BLaER1 (cell line): ENCODE measurements around the gene PLP2.

Experiments used
- H3K27ac ChIP-seq: shearing (Covaris generic); formaldehyde crosslinking; 2 replicates; pipeline ENCODE4 v1.8.1; 2022
- H3K27me3 ChIP-seq: shearing (Covaris generic); formaldehyde crosslinking; 2 replicates; pipeline ENCODE4 v1.8.1; 2022
- H3K36me3 ChIP-seq: shearing (Covaris generic); formaldehyde crosslinking; 2 replicates; pipeline ENCODE4 v1.8.1; 2022
- H3K4me1 ChIP-seq: shearing (Covaris generic); formaldehyde crosslinking; 2 replicates; pipeline ENCODE4 v1.8.1; 2022
- H3K4me2 ChIP-seq: shearing (Covaris generic); formaldehyde crosslinking; 2 replicates; pipeline ENCODE4 v1.8.1; 2022
- H3K4me3 ChIP-seq: shearing (Covaris generic); formaldehyde crosslinking; 2 replicates; pipeline ENCODE4 v1.8.1; 2022
- H3K9ac ChIP-seq: shearing (Covaris generic); formaldehyde crosslinking; 2 replicates; pipeline ENCODE4 v1.8.1; 2022
- H3K9me3 ChIP-seq: shearing (Covaris generic); formaldehyde crosslinking; 2 replicates; pipeline ENCODE4 v1.8.1; 2022
- H4K20me1 ChIP-seq: shearing (Covaris generic); formaldehyde crosslinking; 2 replicates; pipeline ENCODE4 v1.8.1; 2022
- Cebpa-rat ChIP-seq: shearing (Covaris generic); IDR thresholded peaks from 2 replicates; pipeline ENCODE4 v1.8.1; 2022

The PLP2 gene

GRCh38 chrX:49184294-49185281 is 12.9 kb downstream of the PLP2 start:
- Histone ChIP-seq H4K20me1 (peaks cover 15% of the 10 kb centered on the region; the same call in 1 of the 2 replicates), H3K9me3 (peaks cover 7% of the 10 kb centered on the region), H3K27me3 (no peaks in the 10 kb centered on the region), H3K4me1 (peaks cover 20% of the 10 kb centered on the region), H3K27ac (peak overlapping the region; percentile 60), H3K9ac (peak overlapping the region; percentile 83), H3K4me3 (peak overlapping the region; percentile 81), H3K4me2 (peak overlapping the region; percentile 87), H3K36me3 (peaks cover 33% of the 10 kb centered on the region)
- TF ChIP-seq Cebpa-rat, result no peak

- Histone ChIP-seq H3K4me2 (peak within 1 kb of the TSS; percentile 87), H4K20me1 (peaks cover 15% of the 10 kb centered on the region; the same call in 1 of the 2 replicates), H3K4me3 (peak within 1 kb of the TSS; percentile 81), H3K36me3 (peaks cover 19% of the 10 kb centered on the region), H3K27ac (peak within 1 kb of the TSS; percentile 76), H3K27me3 (no peaks in the 10 kb centered on the region), H3K9me3 (peaks cover 7% of the 10 kb centered on the region), H3K9ac (peak within 1 kb of the TSS; percentile 83), H3K4me1 (peaks cover 28% of the 10 kb centered on the region)
- TF ChIP-seq Cebpa-rat, result no peak
Measured at GRCh38 chrX:49186125-49187027, 14.7 kb downstream of the PLP2 start, which contains the start of gene PRICKLE3. TSS of gene PRICKLE3 (minus strand) at chrX:49186373. CDS start at chrX:49186297, 76 bp downstream.

- peaks cover 18% of the 10 kb centered on the region for H3K36me3 ChIP-seq
- no peak for TF ChIP-seq Cebpa-rat
- peaks cover 29% of the 10 kb centered on the region for H3K4me1 ChIP-seq
- no peak overlapping the region for H3K9ac ChIP-seq
- no peak overlapping the region for H3K27ac ChIP-seq
- H3K4me3 ChIP-seq, result no peak overlapping the region
- no peak overlapping the region for H3K4me2 ChIP-seq
- H3K27me3 ChIP-seq, result no peaks in the 10 kb centered on the region
- peaks cover 15% of the 10 kb centered on the region; the same call in 1 of the 2 replicates for H4K20me1 ChIP-seq
- H3K9me3 ChIP-seq, result peaks cover 7% of the 10 kb centered on the region
Measured at GRCh38 chrX:49187028-49187394, 15.3 kb downstream of the PLP2 start.

GRCh38 chrX:49187526-49187925 is 15.8 kb downstream of the PLP2 start:
- no peak overlapping the region for H3K4me2 ChIP-seq
- H4K20me1 ChIP-seq, result peaks cover 15% of the 10 kb centered on the region; the same call in 1 of the 2 replicates
- no peak overlapping the region for H3K27ac ChIP-seq
- H3K9me3 ChIP-seq, result peaks cover 7% of the 10 kb centered on the region
- H3K4me3 ChIP-seq, result no peak overlapping the region
- no peak overlapping the region for H3K9ac ChIP-seq
- peaks cover 35% of the 10 kb centered on the region for H3K4me1 ChIP-seq
- H3K27me3 ChIP-seq, result no peaks in the 10 kb centered on the region
- H3K36me3 ChIP-seq, result peaks cover 12% of the 10 kb centered on the region
- TF ChIP-seq Cebpa-rat, result no peak

GRCh38 chrX:49188468-49189076 is 16.9 kb downstream of the PLP2 start:
- H3K9ac ChIP-seq, result no peak overlapping the region
- H3K4me3 ChIP-seq, result no peak overlapping the region
- H4K20me1 ChIP-seq, result peaks cover 10% of the 10 kb centered on the region; the same call in 1 of the 2 replicates
- no peak for TF ChIP-seq Cebpa-rat
- no peak overlapping the region for H3K4me2 ChIP-seq
- no peak overlapping the region for H3K27ac ChIP-seq
- peaks cover 39% of the 10 kb centered on the region for H3K4me1 ChIP-seq
- peaks cover 7% of the 10 kb centered on the region for H3K9me3 ChIP-seq
- peaks cover 2% of the 10 kb centered on the region; the same call in 1 of the 2 replicates for H3K36me3 ChIP-seq
- H3K27me3 ChIP-seq, result no peaks in the 10 kb centered on the region

GRCh38 chrX:49189606-49190005 is 17.9 kb downstream of the PLP2 start:
- no peak overlapping the region for H3K4me3 ChIP-seq
- H3K36me3 ChIP-seq, result no peaks in the 10 kb centered on the region
- 0 out of 2 replicates have a peak, but pooled peaks cover under 1% of the 10 kb centered on the region for H4K20me1 ChIP-seq
- no peaks in the 10 kb centered on the region for H3K27me3 ChIP-seq
- peak overlapping the region; percentile 61 for H3K4me2 ChIP-seq
- H3K27ac ChIP-seq, result no peak overlapping the region
- no peak for TF ChIP-seq Cebpa-rat
- H3K9ac ChIP-seq, result no peak overlapping the region
- H3K9me3 ChIP-seq, result peaks cover 2% of the 10 kb centered on the region
- H3K4me1 ChIP-seq, result peaks cover 39% of the 10 kb centered on the region

GRCh38 chrX:49190821-49191573 is 19.3 kb downstream of the PLP2 start:
- H3K9me3 ChIP-seq, result no peaks in the 10 kb centered on the region
- no peaks in the 10 kb centered on the region; the same call in 1 of the 2 replicates for H4K20me1 ChIP-seq
- H3K27ac ChIP-seq, result peak overlapping the region; percentile 73
- H3K36me3 ChIP-seq, result no peaks in the 10 kb centered on the region
- H3K4me3 ChIP-seq, result peak overlapping the region; percentile 78
- H3K9ac ChIP-seq, result peak overlapping the region; percentile 80
- no peak for TF ChIP-seq Cebpa-rat
- peaks cover 39% of the 10 kb centered on the region for H3K4me1 ChIP-seq
- peaks cover 9% of the 10 kb centered on the region for H3K27me3 ChIP-seq
- peak overlapping the region; percentile 70 for H3K4me2 ChIP-seq

GRCh38 chrX:49191574-49192011 is 19.9 kb downstream of the PLP2 start:
- Histone ChIP-seq H3K27ac (peak overlapping the region; percentile 73), H3K9ac (peak overlapping the region; percentile 80), H3K36me3 (no peaks in the 10 kb centered on the region), H3K27me3 (peaks cover 15% of the 10 kb centered on the region), H3K4me2 (peak overlapping the region; percentile 70), H3K4me3 (peak overlapping the region; percentile 78), H3K9me3 (no peaks in the 10 kb centered on the region), H3K4me1 (peaks cover 37% of the 10 kb centered on the region), H4K20me1 (no peaks in the 10 kb centered on the region; the same call in 1 of the 2 replicates)
- TF ChIP-seq Cebpa-rat, result no peak
